DMS 273 treated with DMSO at 0.1 percent for 48 hours (cell line): Measurements from ENCODE around the gene RGS12.
A peak's percentile ranks its signal among the peaks of the same experiment; 100 is the strongest.

Source experiments
- DNase-seq: peaks from one replicate; lab custom pipeline; 2025; lab: John Stamatoyannopoulos, UW

The RGS12 gene

GRCh38 chr4:3253808-3254207 lies 39.0 kb upstream of the RGS12 start:
- no peak for DNase-seq

GRCh38 chr4:3254302-3255131 lies 38.3 kb upstream of the RGS12 start:
- no peak for DNase-seq

DNA sequence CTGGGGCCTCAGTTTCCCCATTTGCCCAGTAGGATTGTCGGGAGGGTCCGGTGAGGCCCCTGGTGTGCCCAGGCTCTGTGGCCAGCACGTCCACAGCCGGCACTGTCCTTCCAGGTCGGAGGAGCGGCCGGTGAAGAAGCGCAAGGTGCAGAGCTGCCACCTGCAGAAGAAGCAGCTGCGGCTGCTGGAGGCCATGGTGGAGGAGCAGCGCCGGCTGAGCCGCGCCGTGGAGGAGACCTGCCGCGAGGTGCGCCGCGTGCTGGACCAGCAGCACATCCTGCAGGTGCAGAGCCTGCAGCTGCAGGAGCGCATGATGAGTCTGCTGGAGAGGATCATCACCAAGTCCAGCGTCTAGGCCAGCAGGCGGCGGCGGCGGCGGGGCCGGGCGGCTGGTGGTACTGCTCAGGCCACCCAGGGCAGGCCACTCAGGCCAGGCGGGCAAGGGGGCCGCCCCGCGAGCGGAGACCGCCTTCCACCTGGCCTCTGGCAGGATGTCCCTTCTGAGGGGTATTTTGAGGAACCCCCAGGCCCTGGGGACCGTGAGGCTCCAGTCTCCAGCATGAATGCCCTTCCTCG lies 37.1 kb upstream of the RGS12 start:
- no peak for DNase-seq

- DNase-seq: no peak
Measured at GRCh38 chr4:3256230-3257102, 36.4 kb upstream of the RGS12 start.

DNA sequence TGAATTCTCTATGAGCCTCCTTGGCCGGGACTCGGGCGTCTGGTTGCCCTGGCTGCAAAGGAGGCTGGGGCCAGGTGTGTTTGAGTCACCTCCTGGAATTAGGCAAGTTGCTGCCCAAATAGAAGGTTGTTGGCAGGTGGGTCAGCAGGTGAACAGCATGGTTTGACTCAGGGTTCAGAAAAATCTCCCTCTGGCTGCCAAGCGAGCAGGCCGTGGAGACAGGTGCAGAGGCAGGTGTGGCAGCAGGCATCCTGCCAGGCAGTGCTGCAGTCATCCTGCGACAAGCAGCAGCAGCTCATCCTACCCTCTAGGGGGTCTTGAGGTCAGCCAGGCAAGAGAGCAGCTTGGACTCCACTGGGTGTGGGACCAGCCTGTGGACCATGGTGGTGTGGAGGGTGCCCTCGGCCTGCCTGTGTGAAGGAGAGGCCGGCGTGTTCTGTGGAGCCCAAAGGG lies 35.7 kb upstream of the RGS12 start:
- no peak for DNase-seq

- DNase-seq: no peak
Measured at GRCh38 chr4:3257556-3258482, 35.0 kb upstream of the RGS12 start.

DNA sequence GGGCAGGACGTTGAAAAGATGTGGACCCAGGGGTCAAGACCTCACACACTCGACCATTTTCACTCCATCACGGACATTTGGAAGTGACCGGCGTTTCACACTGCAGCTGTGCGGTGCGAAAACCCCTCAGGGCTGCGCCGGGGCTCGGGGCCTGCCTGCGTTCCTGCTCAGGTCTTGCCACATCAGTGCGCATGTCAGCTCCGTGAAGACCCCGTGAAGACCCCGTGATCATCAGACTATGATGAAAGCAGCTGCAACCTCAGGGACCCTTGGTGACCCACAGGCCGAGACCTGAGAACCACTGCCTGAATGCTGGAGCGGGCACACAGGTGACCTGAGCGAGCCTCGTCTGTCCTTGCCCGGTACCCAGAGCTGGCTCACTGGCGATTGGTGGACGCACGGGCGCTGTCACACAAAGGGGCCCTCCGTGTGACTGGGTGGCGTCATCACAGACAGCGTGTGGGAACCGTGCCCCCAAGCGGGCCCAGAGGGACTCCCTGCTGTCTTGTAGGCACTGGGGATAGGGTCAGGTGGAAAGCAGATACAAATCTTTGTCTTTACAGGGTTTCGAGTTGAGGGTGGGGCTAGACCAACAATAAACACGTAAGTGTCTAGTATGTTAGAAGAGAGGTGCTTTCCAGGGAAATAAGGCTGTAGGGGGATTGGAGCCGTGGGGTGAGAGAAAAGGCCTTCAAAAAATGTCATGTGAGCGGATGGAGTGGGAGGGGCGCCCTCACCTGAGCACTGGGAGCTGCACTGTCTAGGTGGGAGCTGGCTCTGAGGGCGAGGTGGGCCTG lies 31.2 kb upstream of the RGS12 start:
- no peak for DNase-seq

GRCh38 chr4:3262208-3263052 lies 30.4 kb upstream of the RGS12 start:
- DNase-seq: no peak

- DNase-seq: no peak
Measured at GRCh38 chr4:3263053-3263875, 29.6 kb upstream of the RGS12 start.

DNA sequence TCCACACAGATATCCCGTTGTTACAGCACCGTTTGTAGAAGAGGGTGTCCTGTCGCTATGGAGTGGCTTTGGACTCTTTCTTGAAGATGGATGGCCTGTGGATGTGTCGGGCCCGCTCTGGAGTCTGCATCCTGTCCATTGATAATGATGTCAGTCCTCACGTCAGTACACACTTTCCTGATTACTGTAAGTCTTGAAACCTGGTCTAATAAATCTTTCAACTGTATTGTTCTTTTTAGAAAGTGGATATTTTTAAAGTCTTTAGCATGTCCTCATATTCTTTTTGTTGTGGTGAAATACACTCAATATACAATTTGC lies 29.0 kb upstream of the RGS12 start:
- DNase-seq: no peak

- DNase-seq: no peak
Measured at GRCh38 chr4:3266076-3266475, 26.7 kb upstream of the RGS12 start.

DNA sequence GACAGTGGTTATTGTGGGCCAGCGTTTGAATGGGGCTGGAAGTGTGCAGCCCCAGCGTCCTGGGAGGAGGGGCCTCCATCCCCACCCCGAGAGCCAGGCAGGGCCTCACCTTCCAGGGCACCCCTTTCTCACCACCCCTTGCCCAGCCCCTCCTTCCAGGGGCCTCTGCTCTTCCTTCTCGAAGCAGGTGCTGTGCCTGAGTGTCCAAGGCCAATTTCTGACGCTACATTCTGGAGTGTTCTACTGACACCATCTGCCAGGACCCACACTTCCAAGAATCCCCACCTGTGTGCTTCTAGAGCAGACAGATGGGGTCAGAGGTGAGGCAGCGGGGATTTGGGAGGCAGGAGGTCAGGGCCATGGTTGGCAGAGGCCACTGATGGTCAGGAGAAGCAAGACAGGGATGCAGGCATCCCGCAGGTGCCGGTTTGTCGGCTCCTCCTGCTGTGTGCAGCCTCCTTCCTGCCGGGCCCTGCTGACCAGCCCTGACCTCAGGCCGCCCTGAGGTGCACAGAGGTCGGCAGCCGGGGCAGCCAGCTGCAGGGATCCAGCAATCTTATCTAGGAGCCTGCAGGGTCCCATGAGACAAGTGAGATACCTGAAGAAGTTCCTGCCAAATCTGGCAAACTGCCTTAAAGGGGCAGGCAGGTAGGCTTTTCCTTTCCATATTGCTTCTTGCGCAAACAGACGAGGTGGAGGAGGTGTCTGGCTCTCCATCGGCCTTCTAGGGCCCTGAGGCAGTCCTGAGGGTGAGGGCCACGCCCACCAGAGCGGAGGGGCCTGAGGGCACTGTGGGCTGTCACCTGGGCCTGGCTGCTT lies 25.0 kb upstream of the RGS12 start:
- no peak for DNase-seq

DNA sequence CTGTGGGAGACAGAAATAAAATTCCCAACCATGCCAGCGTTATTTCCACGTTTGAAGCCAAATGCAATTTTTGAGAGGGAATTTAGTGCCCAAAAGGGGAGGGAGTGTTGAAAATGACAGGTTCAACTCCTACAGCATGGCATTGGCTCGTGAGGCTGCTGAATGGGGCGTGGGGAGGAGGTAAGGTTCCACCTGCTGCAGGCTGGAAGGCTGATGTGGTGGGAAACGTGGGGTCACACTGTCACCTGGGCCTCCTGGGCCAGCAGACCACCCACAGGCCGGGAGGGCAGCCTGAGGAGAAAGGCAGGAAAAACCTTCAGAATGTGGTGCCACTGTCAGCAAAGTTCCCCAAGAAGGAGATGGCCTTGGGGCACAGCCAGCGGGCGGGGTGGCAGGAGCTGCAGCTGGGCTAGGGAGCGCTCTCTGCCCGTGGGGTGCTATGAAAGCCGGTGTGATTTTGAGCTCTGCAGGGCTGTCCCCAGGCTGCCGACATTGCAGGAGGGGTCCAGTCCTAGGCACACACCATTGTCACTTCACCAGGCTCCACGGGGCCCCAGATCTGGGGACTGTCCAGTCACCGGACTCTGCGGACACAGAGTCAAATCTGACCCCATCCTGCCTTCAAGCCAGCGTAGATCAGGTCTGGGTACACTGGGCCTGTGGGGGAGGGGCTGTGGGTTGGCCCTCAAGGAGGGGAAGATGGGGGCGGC lies 24.3 kb upstream of the RGS12 start:
- DNase-seq: no peak

- no peak for DNase-seq
Measured at GRCh38 chr4:3269105-3269927, 23.5 kb upstream of the RGS12 start.

DNA sequence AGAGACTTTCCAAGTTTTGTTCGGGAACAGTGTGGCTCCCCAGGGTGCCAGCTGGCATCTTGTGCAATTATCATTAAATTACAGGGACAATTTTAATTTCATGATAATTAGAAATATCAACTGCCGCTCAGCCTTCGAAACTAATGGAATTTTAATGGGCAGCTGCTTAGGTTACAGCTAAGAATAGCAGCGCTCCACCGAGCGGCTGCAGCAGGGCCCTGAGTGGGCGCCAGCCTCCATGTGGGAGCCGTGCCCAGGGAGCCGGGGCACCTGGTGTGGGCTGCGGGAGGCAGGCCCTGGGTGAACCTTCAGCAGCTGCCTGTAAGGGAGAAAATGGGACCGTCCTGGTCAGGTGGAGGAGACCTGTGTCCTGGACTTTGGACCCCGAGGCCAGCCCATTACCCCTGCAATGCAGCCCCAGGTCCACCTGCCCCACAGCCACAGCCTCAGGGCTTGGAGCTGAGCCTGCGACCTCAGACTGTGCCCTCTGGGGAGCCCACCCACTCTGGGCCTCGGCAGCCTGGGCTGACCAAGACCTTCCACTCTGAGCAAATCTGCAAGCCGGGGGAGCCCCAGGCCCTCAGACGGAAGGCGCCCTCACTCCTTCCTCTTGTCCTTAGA lies 22.7 kb upstream of the RGS12 start:
- peak; percentile 51 for DNase-seq

DNA sequence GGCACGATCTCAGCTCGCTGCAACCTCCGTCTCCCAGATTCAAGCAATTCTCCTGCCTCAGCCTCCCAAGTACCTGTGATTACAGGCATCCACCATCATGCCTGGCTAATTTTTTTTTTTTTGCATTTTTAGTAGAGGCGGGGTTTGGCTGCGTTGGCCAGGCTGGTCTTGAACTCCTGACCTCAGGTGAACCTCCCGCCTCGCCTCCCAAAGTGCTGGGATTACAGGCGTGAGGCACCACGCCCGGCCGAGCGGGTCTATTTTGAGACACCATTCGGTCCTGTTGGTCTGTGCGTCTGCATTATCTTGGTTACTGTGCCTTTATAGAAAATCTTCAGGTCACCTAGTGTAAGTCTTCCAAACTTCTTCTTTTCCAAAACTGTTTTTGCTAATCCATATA lies 21.7 kb upstream of the RGS12 start:
- DNase-seq: no peak
